HG02623 (cell line): ENCODE measurements around the gene ARSD.
"Not testable (repeated sequence)": the region's sequence is repeated elsewhere in the genome, so short reads cannot be mapped to it uniquely, and the experiment has no call there.

Experiments
- ATAC-seq: cut with Tn5 transposase; IDR thresholded peaks from one replicate; pipeline ENCODE4 v1.9.1; 2021; ENCODE audit warnings: moderate library complexity; ENCODE audit not compliant: unreplicated experiment

The ARSD gene

GRCh38 chrX:2933125-2933900 lies 4.2 kb upstream of the ARSD start:
- ATAC-seq, result no peak

DNA sequence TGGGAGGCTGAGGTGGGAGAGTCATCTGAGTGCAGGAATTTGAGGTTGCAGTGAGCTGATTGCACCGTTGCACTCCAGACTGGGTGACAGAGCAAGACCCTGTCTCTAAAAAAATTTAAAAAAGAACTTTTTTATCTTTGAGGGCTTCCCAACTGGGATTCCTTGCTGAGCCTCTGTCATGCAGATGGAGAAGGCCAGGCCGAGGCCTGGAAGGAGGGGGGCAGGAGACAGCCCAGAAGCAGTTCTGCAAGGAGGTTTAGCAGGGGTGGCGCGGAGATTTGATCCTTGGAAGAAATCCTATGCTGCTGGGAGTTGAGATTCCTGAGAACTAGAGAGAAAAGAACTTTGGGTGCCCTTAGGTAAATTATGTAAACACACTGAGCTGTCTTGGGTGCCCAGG lies 2.5 kb upstream of the ARSD start:
- no peak for ATAC-seq

- no peak for ATAC-seq
Observed at GRCh38 chrX:2931155-2931554, 2.0 kb upstream of the ARSD start.

DNA sequence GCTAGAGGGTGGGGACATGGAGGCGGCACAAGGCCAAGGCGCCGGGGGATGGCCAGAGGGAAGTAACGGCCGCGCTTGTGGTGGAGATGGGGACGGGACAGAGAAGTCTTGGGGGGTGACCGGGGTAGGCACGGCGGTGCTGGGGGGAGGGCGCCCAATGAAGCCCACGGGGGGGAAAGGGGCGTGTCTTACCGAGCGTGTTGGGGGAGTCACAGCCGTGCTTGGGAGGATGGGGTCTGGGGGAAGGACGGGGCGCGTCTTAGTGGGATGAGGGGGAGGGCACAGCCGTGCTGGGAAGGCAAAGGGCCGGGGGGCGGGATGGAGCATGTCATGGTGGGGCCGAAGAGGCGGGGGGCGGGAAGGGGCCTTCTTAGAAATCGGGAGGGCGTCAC lies 952 bp downstream of the ARSD start:
- ATAC-seq, result no peak

DNA sequence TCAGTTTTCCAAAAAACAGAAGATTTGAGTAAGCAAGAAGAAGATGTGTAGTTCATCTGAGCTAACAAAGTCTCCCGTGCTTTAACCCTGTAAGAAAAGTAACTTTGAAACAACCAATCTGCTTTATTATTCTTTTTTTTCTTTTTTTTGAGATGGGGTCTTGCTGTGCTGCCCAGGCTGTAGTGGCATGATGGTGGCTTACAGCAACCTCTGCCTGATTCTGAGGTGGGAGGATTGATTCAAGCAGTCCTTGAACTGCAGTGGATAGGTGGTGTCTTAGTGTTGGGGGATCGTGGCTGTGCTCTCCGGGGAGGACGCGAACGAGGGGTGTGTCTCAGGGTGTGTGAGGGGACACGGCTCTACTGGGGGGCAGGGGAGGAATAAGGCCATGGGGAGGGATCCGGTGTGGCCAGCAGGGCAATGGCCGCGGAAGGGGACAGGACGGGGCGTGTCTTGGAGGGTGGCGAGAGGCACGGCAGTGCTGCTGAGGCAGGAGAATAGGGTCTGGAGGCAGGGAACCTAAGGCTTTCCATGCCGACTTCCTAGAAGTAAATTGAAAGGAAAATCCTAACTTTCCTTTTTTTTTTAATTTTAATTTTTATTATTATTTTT lies 2.4 kb downstream of the ARSD start:
- ATAC-seq, result no peak

- ATAC-seq, result not testable (repeated sequence)
Observed at GRCh38 chrX:2926255-2926654, 2.9 kb downstream of the ARSD start.

GRCh38 chrX:2924151-2924550 lies 5.0 kb downstream of the ARSD start:
- no peak for ATAC-seq

GRCh38 chrX:2921750-2922149 lies 7.4 kb downstream of the ARSD start:
- ATAC-seq, result no peak

DNA sequence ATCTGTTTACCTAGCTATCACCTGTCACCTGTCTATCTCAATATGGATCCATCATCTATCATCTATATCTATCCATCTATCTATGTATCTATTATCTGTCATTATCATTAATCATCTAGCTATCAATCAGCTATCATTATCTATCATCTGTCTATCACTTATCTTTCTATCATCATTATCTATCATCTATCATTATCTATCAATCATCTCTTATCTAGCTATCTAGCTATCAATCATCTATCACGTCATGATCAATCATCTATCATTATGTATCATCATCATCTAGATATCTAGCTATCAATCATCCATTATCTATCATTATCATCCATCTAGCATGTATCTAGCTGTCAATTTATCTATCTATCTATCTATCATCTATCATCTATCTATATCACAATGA lies 7.9 kb downstream of the ARSD start:
- no peak for ATAC-seq

DNA sequence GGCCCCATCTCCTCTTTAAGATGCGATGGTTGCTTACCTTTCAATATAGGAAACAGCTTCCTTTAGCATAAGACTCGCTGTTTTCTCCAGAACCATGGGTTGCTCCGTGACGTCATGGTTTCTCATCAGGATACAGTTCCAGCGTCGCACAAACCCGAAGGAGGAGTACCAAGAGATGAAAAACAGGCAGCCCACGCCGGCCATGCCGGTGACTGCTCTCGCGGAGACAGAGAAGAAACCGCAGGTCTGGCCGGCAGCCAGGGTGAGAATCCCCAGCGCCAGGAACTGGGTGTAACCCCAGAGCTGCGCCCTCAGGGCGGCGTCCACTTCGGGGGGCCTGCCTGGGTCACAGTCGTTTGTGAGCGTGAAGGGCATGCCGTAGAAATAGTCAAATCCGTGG lies 11.4 kb downstream of the ARSD start:
- ATAC-seq, result no peak

DNA sequence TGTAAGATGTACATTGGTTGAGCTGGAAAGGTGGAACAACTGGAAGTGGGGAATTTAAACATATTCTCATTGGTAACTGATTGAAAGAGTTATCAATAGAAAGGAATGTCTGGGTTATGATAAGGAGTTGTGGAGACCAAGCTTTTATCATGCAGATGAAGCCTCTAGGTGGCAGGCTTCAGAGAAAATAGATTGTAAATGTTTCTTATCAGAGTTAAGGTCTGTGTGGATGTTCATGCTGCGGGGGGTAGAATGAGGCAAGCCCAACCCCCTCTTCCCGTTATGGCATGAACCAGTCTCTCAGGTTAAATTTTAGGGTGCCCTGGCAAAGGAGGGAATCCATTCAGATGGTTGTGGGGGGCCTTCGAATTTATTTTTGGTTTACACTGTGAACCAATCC lies 16.0 kb downstream of the ARSD start:
- no peak for ATAC-seq

DNA sequence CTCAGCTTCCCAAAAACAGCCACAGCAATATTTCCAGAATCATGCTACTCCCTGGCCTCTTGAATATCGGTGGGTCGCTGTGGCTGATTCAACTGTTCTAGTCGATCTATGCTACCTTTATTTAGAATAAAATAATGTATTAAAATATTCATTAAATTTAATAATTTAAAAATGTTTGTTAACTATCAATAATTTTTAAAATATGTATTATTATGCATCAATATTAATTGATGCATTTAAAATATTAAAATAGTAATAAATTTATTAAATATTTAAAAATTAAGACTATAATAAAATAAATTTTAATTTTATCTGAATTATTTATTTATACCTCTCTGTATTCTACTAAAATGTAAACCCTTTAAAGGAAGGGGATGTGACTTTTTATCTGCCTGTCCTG lies 19.0 kb downstream of the ARSD start:
- no peak for ATAC-seq

GRCh38 chrX:2908125-2908685 lies 20.9 kb downstream of the ARSD start:
- no peak for ATAC-seq

DNA sequence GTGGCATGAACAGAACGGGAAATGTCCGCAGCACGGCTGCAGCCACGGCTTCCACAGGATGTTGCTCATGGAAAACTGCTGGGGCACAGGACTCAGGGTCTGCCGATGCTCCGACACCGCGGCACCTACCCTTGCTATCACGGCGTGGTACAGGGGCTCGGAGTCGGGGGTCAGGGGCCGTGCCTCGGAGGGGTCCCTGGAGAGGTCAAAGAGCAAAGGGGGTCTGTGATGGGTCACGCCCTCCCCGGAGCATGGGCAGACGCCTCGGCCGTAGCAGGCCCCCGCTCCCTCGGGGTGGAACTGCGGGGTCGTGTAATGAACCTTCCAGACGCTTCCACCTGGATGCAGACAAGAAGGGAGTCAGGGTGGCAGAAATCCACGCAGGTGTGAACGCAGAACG lies 21.8 kb downstream of the ARSD start:
- ATAC-seq, result no peak

- no peak for ATAC-seq
Observed at GRCh38 chrX:2903366-2903765, 25.8 kb downstream of the ARSD start.

- no peak for ATAC-seq
Observed at GRCh38 chrX:2902841-2903240, 26.3 kb downstream of the ARSD start.

GRCh38 chrX:2901367-2902036 lies 27.6 kb downstream of the ARSD start:
- ATAC-seq, result no peak

GRCh38 chrX:2898846-2899512 lies 30.2 kb downstream of the ARSD start:
- no peak for ATAC-seq

- not testable (repeated sequence) for ATAC-seq
Observed at GRCh38 chrX:2897690-2898623, 31.2 kb downstream of the ARSD start.

GRCh38 chrX:2897311-2897689 lies 31.8 kb downstream of the ARSD start:
- no peak for ATAC-seq
